Measurements from ENCODE around the gene BHMT2. TPM values are rescaled to one million over a fixed set of nuclear protein-coding genes. Genes with fewer than 3 reads are reported as not detected.

The BHMT2 gene
- total RNA-seq, 2 donors from 2014 or later: 0.46 TPM; not detected in 1

DNA sequence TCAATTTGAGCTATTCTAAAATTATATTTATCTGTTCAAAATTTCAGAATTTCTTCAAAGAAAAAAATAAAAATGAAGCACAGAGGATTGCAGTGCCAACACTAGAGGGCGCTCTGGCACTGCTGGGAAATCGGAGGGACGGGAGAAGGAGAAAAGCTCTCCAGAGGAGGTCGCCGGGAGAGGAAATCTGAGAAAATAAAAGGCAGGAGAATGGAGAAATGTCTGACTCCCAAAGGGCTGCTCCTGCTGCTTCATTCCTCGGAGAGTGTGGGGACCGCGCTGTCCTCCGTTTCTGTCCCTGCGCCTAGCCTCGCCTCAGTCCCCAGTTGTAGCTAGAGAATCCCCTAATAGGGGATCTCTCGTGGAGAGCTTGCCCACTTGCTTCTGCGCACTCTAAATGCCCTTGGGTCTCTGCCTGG, 44.5 kb upstream of the BHMT2 start:
- Mint-ChIP-seq H3K4me1 (peaks cover 15% of the 10 kb centered on the region), H3K36me3 (ENCODE audit: low read depth) (no peaks in the 10 kb centered on the region), H3K27me3 (ENCODE audit: insufficient read depth) (peaks cover 8% of the 10 kb centered on the region), H3K9me3 (no peaks in the 10 kb centered on the region), H3K4me3 (peak overlapping the region; percentile 36), H3K27ac (no peak overlapping the region)
- Histone ChIP-seq H3K4me3 (ENCODE audit: low read length) (no peak overlapping the region), H3K9me3 (ENCODE audit: control insufficient read depth, low read length) (no peaks in the 10 kb centered on the region), H3K4me1 (ENCODE audit: control insufficient read depth, insufficient read depth, low read length) (no peaks in the 10 kb centered on the region), H3K27me3 (ENCODE audit: control insufficient read depth, insufficient read depth, low read length, poor library complexity, severe bottlenecking) (no peaks in the 10 kb centered on the region), H3K9ac (ENCODE audit: extremely low read depth, low read length, poor library complexity, severe bottlenecking) (no peak overlapping the region), H3K27ac (ENCODE audit: low read depth, low read length) (no peak overlapping the region), H3K36me3 (ENCODE audit: control insufficient read depth, insufficient read depth, low read length) (no peaks in the 10 kb centered on the region)
- TF ChIP-seq, protein P1, sequence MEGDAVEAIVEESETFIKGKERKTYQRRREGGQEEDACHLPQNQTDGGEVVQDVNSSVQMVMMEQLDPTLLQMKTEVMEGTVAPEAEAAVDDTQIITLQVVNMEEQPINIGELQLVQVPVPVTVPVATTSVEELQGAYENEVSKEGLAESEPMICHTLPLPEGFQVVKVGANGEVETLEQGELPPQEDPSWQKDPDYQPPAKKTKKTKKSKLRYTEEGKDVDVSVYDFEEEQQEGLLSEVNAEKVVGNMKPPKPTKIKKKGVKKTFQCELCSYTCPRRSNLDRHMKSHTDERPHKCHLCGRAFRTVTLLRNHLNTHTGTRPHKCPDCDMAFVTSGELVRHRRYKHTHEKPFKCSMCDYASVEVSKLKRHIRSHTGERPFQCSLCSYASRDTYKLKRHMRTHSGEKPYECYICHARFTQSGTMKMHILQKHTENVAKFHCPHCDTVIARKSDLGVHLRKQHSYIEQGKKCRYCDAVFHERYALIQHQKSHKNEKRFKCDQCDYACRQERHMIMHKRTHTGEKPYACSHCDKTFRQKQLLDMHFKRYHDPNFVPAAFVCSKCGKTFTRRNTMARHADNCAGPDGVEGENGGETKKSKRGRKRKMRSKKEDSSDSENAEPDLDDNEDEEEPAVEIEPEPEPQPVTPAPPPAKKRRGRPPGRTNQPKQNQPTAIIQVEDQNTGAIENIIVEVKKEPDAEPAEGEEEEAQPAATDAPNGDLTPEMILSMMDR (conservative IDR thresholded peaks at IDR 0.05): peak; percentile 98
- 10 to 13% methylated on average over 12 to 13 of the region's 13 CpGs for WGBS, 2 experiments (ENCODE audit: insufficient coverage in 1 of 2, insufficient read length in 1 of 2)
- DNase-seq: peak; percentile 89

DNA sequence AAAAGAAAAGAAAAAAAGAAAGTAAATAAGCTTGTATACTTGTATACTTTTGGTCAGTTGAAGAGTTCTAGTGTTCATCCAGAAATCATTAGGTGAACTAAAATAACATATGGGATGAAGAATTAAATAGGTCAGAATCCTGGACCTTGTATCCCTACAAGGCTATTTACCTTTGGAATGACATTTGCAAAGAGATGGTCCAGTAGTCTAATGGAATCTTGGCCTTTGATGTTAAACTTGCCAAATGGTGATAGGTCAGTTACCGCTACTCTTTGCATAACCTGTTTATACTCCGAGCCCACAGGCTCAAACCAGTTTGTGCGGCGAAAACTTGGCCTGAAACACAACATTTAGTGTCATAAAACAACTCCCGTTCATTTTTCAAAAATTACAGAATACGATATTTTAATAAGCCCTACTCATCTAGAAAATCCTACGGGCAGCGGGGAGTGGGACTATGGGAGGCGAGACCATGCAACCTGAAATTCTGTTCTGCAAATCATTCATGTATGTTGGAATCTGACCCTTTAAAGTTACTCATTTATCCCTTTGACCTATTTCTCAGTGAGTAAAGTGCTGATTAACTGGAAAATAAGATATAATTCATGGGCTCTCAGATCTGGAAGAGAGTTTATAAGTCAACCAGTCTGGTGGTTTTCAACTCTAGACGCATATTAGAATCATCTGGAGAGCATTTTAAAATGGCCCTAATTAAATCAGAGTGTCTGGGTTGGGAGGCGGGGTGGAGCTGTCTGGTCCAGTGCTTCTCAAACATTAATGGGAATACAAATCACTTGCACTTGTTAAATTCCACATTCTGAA, 38.7 kb upstream of the BHMT2 start:
- no peaks in the 10 kb centered on the region for H3K36me3 ChIP-seq (ENCODE audit: control insufficient read depth, insufficient read depth, low read length)
- TF ChIP-seq, protein P1 (conservative IDR thresholded peaks at IDR 0.05): no peak
- no peak overlapping the region for H3K27ac ChIP-seq (ENCODE audit: low read depth, low read length)
- Mint-ChIP-seq H3K36me3 (ENCODE audit: low read depth) (no peaks in the 10 kb centered on the region), H3K9me3 (no peaks in the 10 kb centered on the region), H3K27ac (no peak overlapping the region), H3K27me3 (ENCODE audit: insufficient read depth) (peaks cover 2% of the 10 kb centered on the region), H3K4me1 (no peaks in the 10 kb centered on the region), H3K4me3 (no peak overlapping the region)
- H3K27me3 ChIP-seq (ENCODE audit: control insufficient read depth, insufficient read depth, low read length, poor library complexity, severe bottlenecking): no peaks in the 10 kb centered on the region
- no peak overlapping the region for H3K4me3 ChIP-seq (ENCODE audit: low read length)
- no peaks in the 10 kb centered on the region for H3K9me3 ChIP-seq (ENCODE audit: control insufficient read depth, low read length)
- H3K9ac ChIP-seq (ENCODE audit: extremely low read depth, low read length, poor library complexity, severe bottlenecking): no peak overlapping the region
- 90 to 96% methylated on average over 9 to 11 of the region's 11 CpGs for WGBS, 2 experiments (ENCODE audit: insufficient coverage in 1 of 2, insufficient read length in 1 of 2)
- no peak for DNase-seq
- no peaks in the 10 kb centered on the region for H3K4me1 ChIP-seq (ENCODE audit: control insufficient read depth, insufficient read depth, low read length)

DNA sequence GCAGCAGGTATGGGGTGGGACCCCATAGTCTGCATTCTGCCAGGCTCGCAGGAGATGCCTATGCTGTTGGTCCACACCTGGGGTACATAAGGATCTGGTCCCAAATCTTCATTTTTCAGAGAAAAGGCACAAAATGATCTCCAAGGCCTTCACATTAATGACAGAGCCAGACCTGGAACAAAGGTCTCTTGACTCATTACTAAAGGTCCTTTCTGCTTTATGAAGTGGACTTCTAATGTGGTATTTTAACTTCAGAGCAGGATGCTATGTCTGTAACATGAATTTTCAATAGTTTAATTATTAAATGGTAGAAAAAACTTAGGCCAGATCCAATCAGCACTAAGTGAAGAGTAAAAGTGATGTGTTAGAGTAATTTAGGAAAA, 38.1 kb upstream of the BHMT2 start:
- no peaks in the 10 kb centered on the region for H3K4me1 Mint-ChIP-seq
- Histone ChIP-seq H3K4me1 (ENCODE audit: control insufficient read depth, insufficient read depth, low read length) (no peaks in the 10 kb centered on the region), H3K4me3 (ENCODE audit: low read length) (no peak overlapping the region), H3K27ac (ENCODE audit: low read depth, low read length) (no peak overlapping the region), H3K9ac (ENCODE audit: extremely low read depth, low read length, poor library complexity, severe bottlenecking) (no peak overlapping the region), H3K27me3 (ENCODE audit: control insufficient read depth, insufficient read depth, low read length, poor library complexity, severe bottlenecking) (no peaks in the 10 kb centered on the region), H3K36me3 (ENCODE audit: control insufficient read depth, insufficient read depth, low read length) (no peaks in the 10 kb centered on the region), H3K9me3 (ENCODE audit: control insufficient read depth, low read length) (no peaks in the 10 kb centered on the region)
- no peak for DNase-seq
- H3K27me3 Mint-ChIP-seq (ENCODE audit: insufficient read depth): peaks cover 2% of the 10 kb centered on the region
- H3K4me3 Mint-ChIP-seq: no peak overlapping the region
- H3K36me3 Mint-ChIP-seq (ENCODE audit: low read depth): no peaks in the 10 kb centered on the region
- 100% methylated on average over 1 of the region's 1 CpG for WGBS, 2 experiments (ENCODE audit: insufficient coverage in 1 of 2, insufficient read length in 1 of 2)
- no peaks in the 10 kb centered on the region for H3K9me3 Mint-ChIP-seq
- no peak overlapping the region for H3K27ac Mint-ChIP-seq
- TF ChIP-seq, protein P1 (conservative IDR thresholded peaks at IDR 0.05): no peak

All from endodermal cell (in vitro differentiated cells).